Measurements from ENCODE around the gene SNAPC5. TPM values are rescaled to one million over a fixed set of nuclear protein-coding genes. Genes with fewer than 3 reads are reported as not detected.
A peak's percentile ranks its signal among the peaks of the same experiment; 100 is the strongest.

The SNAPC5 gene
- total and polyA plus RNA-seq, 2 of the 13 experiments (the other 11 are each of a cell fraction or from before 2014, with no cell fraction given): 14.8 to 36.2 TPM

GRCh38 chr15:66497502-66498455 is at the start of gene SNAPC5 (continued):
- TF ChIP-seq ZNF724P (CRISPR knock-in tag; IDR thresholded peaks at IDR 0.05; ENCODE audit: borderline replicate concordance) (peak; percentile 38; the same call in 1 of the 2 replicates), ZNF670 (CRISPR knock-in tag; IDR thresholded peaks at IDR 0.05; ENCODE audit: borderline replicate concordance) (0 out of 2 replicates have a peak, but pooled peaks have one; percentile 66), ATF4 (CRISPR knock-in tag; IDR thresholded peaks at IDR 0.05) (peak in 1 of 2 experiments; percentile 67; a peak in 3 of 4 replicates), CSRNP2 (CRISPR knock-in tag; conservative IDR thresholded peaks at IDR 0.05; ENCODE audit: low read depth) (0 out of 2 replicates have a peak, but pooled peaks have one; percentile 54), ZNF251 (CRISPR knock-in tag; IDR thresholded peaks at IDR 0.05) (no peak), SIN3B (IDR thresholded peaks at IDR 0.05; ENCODE audit: low read length) (peak; percentile 72), LCORL (IDR thresholded peaks at IDR 0.05) (no peak), LCORL (CRISPR knock-in tag; IDR thresholded peaks at IDR 0.05) (peak; percentile 73), ZNF569 (CRISPR knock-in tag; IDR thresholded peaks at IDR 0.05; ENCODE audit: borderline replicate concordance) (0 out of 2 replicates have a peak, but pooled peaks have one; percentile 48), RAD21 (CRISPR knock-in tag; IDR thresholded peaks at IDR 0.05) (peak; percentile 78), THAP9 (CRISPR knock-in tag; IDR thresholded peaks at IDR 0.05; ENCODE audit: borderline replicate concordance) (peak; percentile 90), SALL2 (CRISPR knock-in tag; IDR thresholded peaks at IDR 0.05) (peak; percentile 72), REXO4 (CRISPR knock-in tag; IDR thresholded peaks at IDR 0.05; ENCODE audit: borderline replicate concordance) (no peak), SOX13 (IDR thresholded peaks at IDR 0.05) (no peak), SOX13 (CRISPR knock-in tag; conservative IDR thresholded peaks at IDR 0.05 in 1 of 2, IDR thresholded peaks at IDR 0.05 in 1 of 2) (peak; percentile 58 to 73; a peak in 2 of 4 replicates), PITX1 (CRISPR knock-in tag; IDR thresholded peaks at IDR 0.05) (0 out of 2 replicates have a peak, but pooled peaks have one; percentile 34), ZNF331 (CRISPR knock-in tag; IDR thresholded peaks at IDR 0.05) (peak; percentile 59; the same call in 1 of the 2 replicates), ZNF546 (CRISPR knock-in tag; conservative IDR thresholded peaks at IDR 0.05) (peak; percentile 86; the same call in 1 of the 2 replicates)
- TF ChIP-seq, protein P1, sequence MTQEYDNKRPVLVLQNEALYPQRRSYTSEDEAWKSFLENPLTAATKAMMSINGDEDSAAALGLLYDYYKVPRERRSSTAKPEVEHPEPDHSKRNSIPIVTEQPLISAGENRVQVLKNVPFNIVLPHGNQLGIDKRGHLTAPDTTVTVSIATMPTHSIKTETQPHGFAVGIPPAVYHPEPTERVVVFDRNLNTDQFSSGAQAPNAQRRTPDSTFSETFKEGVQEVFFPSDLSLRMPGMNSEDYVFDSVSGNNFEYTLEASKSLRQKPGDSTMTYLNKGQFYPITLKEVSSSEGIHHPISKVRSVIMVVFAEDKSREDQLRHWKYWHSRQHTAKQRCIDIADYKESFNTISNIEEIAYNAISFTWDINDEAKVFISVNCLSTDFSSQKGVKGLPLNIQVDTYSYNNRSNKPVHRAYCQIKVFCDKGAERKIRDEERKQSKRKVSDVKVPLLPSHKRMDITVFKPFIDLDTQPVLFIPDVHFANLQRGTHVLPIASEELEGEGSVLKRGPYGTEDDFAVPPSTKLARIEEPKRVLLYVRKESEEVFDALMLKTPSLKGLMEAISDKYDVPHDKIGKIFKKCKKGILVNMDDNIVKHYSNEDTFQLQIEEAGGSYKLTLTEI (CRISPR knock-in tag; conservative IDR thresholded peaks at IDR 0.05): no peak

Data from HepG2 (cell line).